Skeletal muscle tissue (tissue), 4 donors: Measurements from ENCODE around the gene CREBBP. TPM values are rescaled to one million over a fixed set of nuclear protein-coding genes. Genes with fewer than 3 reads are reported as not detected.
"Not testable (repeated sequence)": the region's sequence is repeated elsewhere in the genome, so short reads cannot be mapped to it uniquely, and the experiment has no call there.

Experiments used
- H3K27ac ChIP-seq: one replicate; pipeline ENCODE4 v1.7.0; 2013; ENCODE audit warnings: mild to moderate bottlenecking, low read depth, low read length, inconsistent platforms
- H3K27me3 ChIP-seq, 3 donors: one replicate each; pipeline ENCODE4 v1.7.0; 2013; ENCODE audit warnings: low read length in 3 of 3; ENCODE audit not compliant: control insufficient read depth in 3 of 3, insufficient read depth in 3 of 3
- H3K36me3 ChIP-seq, 3 donors: one replicate each; pipeline ENCODE4 v1.7.0; 2013; ENCODE audit warnings: low read length in 3 of 3; ENCODE audit not compliant: control insufficient read depth in 3 of 3, insufficient read depth in 3 of 3
- H3K4me1 ChIP-seq, 3 donors: one replicate each; pipeline ENCODE4 v1.7.0; 2013; ENCODE audit warnings: low read length in 3 of 3, mild to moderate bottlenecking in 3 of 3; ENCODE audit not compliant: control insufficient read depth in 3 of 3, insufficient read depth in 3 of 3
- H3K4me3 ChIP-seq, 3 donors: one replicate each; pipeline ENCODE4 v1.7.0; 2013; ENCODE audit warnings: low read length in 3 of 3
- H3K9ac ChIP-seq, 3 donors: one replicate each; pipeline ENCODE4 v1.7.0; 2013; ENCODE audit warnings: low read length in 3 of 3, mild to moderate bottlenecking in 3 of 3, moderate library complexity in 2 of 3, low read depth in 1 of 3
- H3K9me3 ChIP-seq, 3 donors: one replicate each; pipeline ENCODE4 v1.7.0; 2013; ENCODE audit warnings: low read length in 3 of 3; ENCODE audit not compliant: control insufficient read depth in 3 of 3
- total RNA-seq: library from RNA; depleted of rRNA; stranded (reverse); fragments of >200 nt; gene quantifications from one replicate; pipeline ENCODE4 v1.2.3, GENCODE V29; 2014
- donor health status: Osteomylitis.

CREBBP gene
- total RNA-seq, 1 donor from 2014 or later, result 49.6 TPM

DNA sequence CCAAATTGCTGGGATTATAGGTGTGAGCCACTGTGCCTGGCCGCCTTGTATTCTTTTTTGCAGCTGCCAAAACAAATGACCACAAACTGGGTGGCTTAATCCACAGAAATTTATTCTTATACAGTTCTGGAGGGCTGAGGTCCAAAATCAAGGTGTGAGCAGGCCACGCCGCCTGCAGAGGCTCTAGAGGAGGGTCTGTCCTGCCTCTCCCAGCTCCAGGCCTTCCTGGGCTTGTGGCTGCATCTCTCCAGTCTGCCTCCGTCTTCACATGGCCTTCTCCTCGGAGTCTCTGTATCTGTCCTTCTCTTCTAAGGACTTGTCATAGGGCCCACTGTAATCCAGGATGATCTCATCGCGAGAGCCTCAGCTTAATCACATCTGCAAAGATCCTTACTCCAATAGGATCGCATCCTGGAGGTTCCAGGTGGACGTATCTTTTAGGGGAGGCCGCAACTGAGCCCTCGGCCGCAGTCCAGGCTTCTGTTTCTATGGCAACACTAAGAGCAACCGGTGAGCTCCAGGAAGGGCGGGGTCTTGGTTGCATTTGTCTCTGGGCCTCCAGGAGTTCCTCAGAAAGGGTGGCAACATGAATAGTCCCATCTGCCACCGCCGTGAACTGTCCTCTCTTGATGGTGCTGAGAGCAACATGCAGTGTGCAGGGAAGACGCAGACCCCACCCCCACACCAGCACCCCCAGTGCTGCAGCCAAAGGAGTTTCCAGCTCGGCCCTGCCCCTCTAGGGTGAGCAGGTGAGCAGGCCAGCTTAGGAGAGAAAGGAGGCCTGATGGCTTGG, 29.5 kb upstream of the CREBBP start:
- H3K4me1 ChIP-seq, result no peaks in the 10 kb centered on the region
- no peaks in the 10 kb centered on the region for H3K9me3 ChIP-seq
- no peak overlapping the region for H3K9ac ChIP-seq
- peaks cover 0 to 1% (median 0%) of the 10 kb centered on the region in 3 donors for H3K27me3 ChIP-seq
- H3K27ac ChIP-seq, result no peak overlapping the region
- H3K36me3 ChIP-seq, result no peaks in the 10 kb centered on the region
- H3K4me3 ChIP-seq, result no peak overlapping the region

DNA sequence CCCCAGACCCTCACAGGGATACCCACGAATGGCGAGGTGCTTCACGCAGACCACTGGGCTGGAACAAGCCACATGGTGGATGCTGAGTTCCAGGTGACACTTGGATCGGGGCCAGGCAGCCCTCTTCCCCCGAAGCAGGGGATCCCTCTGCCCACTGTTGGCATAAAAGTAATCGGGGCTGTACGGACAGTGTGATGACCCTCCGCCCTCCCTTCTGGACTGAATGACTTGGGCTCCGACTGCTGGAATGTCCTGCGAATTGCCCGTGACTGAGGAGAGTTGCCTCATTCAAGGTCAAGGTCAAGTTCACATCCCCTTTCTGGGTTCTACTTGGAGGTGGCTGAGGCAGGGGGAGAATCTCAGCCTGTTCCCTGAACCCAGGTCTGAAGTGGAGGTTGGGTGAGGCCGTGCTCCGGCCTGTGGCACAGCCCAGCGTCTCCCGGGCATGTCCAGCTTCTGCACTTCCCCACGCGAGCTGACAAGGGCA, 28.5 kb upstream of the CREBBP start:
- Histone ChIP-seq H3K9me3 (no peaks in the 10 kb centered on the region), H3K4me1 (no peaks in the 10 kb centered on the region), H3K27ac (no peak overlapping the region), H3K36me3 (no peaks in the 10 kb centered on the region), H3K27me3 (no peaks in the 10 kb centered on the region), H3K4me3 (no peak overlapping the region), H3K9ac (no peak overlapping the region)

DNA sequence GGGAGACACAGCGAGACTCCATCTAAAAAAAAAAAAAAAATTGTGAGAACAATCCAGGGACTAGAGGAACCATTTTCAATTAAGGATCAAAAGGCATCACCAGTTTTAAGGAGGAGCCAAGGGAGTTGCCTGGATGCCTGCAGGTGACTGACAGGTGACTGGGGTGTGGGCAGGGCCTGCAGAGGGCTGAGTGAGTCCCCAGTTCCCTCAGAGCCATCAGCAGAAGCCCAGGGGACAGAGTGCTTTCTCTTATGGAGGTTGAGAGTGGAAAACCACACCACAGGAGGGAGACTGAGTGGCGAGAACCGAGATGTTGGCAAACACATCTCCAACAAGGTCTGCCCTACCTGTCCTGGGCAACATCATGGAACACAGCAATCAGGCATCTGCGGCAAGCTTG, 27.1 kb upstream of the CREBBP start:
- no peak overlapping the region for H3K4me3 ChIP-seq
- H3K9ac ChIP-seq, result no peak overlapping the region
- no peaks in the 10 kb centered on the region for H3K27me3 ChIP-seq
- no peaks in the 10 kb centered on the region for H3K36me3 ChIP-seq
- no peaks in the 10 kb centered on the region for H3K9me3 ChIP-seq
- no peak overlapping the region for H3K27ac ChIP-seq
- H3K4me1 ChIP-seq, result peaks cover 6 to 10% (median 8%) of the 10 kb centered on the region in 3 donors

DNA sequence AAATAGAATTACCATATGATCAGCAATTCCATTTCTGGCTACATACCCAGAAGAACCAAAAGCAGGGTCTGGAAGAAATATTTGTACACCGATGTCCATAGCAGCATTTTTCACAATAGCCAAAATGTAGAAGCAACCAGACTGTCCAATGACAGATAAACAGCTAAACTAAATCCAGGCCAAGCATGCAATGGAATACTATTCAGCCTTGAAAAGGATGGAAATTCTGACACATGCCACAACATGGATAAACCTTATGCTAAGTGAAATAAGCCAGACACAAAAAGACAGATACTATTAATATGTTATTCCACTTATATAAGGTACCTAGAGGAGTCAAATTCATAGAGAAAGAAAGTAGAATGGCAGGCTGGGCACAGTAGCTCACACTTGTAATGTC, 25.9 kb upstream of the CREBBP start:
- Histone ChIP-seq H3K4me3 (no peak overlapping the region), H3K4me1 (peaks cover 8 to 12% (median 9%) of the 10 kb centered on the region in 3 donors), H3K27ac (no peak overlapping the region), H3K9me3 (no peaks in the 10 kb centered on the region), H3K27me3 (no peaks in the 10 kb centered on the region), H3K9ac (no peak overlapping the region), H3K36me3 (no peaks in the 10 kb centered on the region)

DNA sequence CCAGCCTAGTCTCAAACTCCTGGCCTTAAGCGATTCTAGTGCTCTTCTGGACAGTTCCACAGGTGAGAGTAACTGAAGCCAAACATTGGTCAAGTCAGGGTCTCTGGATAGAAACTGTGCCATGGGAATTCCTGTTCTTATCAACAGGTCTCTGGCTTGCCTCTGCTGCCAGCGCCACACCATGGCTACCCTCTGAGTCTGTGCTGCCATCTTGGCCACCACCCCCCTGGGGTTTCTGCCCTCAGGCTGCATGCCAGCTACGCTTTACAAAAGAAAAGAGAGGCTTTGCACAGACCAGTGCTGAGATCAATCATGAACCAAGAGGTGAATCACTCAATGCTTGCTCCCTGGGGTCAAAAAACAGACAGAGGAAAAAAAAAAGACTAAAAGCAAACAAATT, 24.4 kb upstream of the CREBBP start:
- no peaks in the 10 kb centered on the region for H3K9me3 ChIP-seq
- no peak overlapping the region for H3K9ac ChIP-seq
- no peak overlapping the region for H3K4me3 ChIP-seq
- no peaks in the 10 kb centered on the region for H3K36me3 ChIP-seq
- no peaks in the 10 kb centered on the region for H3K27me3 ChIP-seq
- H3K27ac ChIP-seq, result no peak overlapping the region
- peaks cover 8 to 12% (median 9%) of the 10 kb centered on the region in 3 donors for H3K4me1 ChIP-seq

DNA sequence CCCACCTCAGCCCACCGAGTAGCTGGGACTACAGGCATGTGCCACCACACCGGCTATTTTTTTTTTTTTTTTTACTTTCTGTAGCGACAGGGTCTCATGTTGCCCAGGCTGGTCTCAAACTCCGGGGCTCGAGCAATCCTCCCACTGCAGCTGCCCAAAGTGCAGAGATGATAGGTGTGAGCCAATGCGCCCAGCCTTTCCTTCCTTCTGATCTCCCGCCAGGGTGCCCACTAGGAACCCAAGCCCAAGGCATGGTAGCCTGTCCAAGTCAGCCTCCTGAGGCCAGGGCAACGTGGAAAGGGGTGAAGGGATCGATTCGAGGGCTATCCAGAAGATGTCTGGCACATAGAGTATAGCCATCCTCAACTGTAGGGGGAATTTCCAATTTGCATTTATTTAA, 9.6 kb upstream of the CREBBP start:
- Histone ChIP-seq H3K27ac (no peak overlapping the region), H3K27me3 (peaks cover 0 to 2% (median 0%) of the 10 kb centered on the region in 3 donors), H3K36me3 (no peaks in the 10 kb centered on the region), H3K4me3 (no peak overlapping the region), H3K4me1 (no peaks in the 10 kb centered on the region), H3K9me3 (no peaks in the 10 kb centered on the region), H3K9ac (no peak overlapping the region)

DNA sequence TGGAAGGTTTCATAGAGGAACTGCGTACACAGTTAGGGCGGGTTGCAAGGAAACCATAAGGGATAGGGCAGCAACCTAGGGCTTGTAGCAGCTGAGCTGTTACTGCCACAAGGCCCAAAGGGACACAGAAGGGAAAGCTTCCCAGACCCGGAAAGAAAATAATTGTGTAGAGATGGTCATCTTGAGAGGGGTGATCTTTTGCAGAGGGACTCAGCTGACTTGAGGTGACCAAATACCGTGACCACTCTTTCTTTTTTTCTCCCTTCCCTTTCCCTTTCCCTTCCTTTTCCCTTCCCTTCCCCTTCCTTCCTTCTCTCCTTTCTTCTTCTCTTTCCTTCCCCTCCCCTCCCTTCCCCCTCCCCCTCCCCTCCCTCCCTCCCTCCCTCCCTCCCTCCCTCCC, 8.5 kb upstream of the CREBBP start:
- Histone ChIP-seq H3K27ac (no peak overlapping the region), H3K4me1 (no peaks in the 10 kb centered on the region), H3K9me3 (no peaks in the 10 kb centered on the region), H3K27me3 (peaks cover 0 to 2% (median 0%) of the 10 kb centered on the region in 3 donors), H3K9ac (no peak overlapping the region), H3K36me3 (no peaks in the 10 kb centered on the region), H3K4me3 (no peak overlapping the region)

DNA sequence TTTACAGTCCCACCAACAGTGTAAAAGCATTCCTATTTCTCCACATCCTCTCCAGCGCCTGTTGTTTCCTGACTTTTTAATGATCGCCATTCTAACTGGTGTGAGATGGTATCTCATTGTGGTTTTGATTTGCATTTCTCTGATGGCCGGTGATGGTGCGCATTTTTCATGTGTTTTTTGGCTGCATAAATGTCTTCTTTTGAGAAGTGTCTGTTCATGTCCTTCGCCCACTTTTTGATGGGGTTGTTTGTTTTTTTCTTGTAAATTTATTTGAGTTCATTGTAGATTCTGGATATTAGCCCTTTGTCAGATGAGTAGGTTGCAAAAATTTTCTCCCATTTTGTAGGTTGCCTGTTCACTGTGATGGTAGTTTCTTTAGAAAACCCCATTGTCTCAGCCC, 5.5 kb upstream of the CREBBP start:
- not testable (repeated sequence) for H3K36me3 ChIP-seq, H3K27me3 ChIP-seq, H3K9ac ChIP-seq, H3K27ac ChIP-seq, H3K4me1 ChIP-seq, H3K4me3 ChIP-seq, H3K9me3 ChIP-seq

DNA sequence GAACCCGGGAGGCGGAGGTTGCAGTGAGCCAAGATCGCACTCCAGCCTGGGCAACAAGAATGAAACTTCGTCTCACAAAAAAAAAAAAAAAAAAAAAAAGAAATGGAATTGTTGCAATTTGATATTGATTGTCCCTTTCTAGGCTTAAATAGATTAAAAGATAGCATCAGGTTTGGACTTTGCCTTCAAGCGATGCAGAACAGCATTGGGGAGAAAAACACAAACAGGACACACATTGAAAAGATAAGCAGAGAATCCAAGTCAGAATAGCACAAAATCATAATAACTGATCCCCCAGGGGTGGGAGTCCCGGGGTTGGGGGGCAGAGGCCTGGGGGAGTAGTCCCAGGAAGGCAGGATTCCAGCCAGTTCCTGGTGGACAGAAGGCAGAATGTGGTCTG, 3.9 kb upstream of the CREBBP start:
- no peak overlapping the region for H3K27ac ChIP-seq
- H3K4me3 ChIP-seq, result no peak overlapping the region
- no peaks in the 10 kb centered on the region for H3K27me3 ChIP-seq
- no peaks in the 10 kb centered on the region for H3K9me3 ChIP-seq
- H3K36me3 ChIP-seq, result peaks cover 0 to 1% (median 0%) of the 10 kb centered on the region in 3 donors
- peaks cover 3 to 5% (median 4%) of the 10 kb centered on the region in 3 donors for H3K4me1 ChIP-seq
- no peak overlapping the region for H3K9ac ChIP-seq

DNA sequence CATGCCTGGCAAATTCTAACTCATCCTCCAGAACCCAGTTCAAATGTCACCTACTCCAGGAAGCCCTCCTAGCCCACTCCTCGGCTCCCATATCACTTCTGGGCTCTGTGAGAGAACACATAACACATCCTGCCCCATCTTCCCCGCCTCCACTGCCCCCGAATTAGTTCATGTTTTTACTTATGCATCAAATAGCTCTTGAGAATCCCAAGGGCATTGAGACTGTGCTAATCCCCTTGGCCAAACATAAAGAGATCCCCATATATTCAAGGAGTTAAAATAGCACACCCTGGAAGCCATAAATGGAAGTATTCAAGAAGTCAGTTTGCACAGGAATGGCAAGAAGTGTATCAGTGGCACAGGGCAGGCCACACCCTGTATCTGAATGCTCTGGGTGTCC, 2.0 kb upstream of the CREBBP start:
- no peak overlapping the region for H3K4me3 ChIP-seq
- H3K9me3 ChIP-seq, result no peaks in the 10 kb centered on the region
- H3K9ac ChIP-seq, result no peak overlapping the region
- no peak overlapping the region for H3K27ac ChIP-seq
- peaks cover 13 to 22% (median 22%) of the 10 kb centered on the region in 3 donors for H3K4me1 ChIP-seq
- peaks cover 0 to 4% (median 0%) of the 10 kb centered on the region in 3 donors for H3K36me3 ChIP-seq
- H3K27me3 ChIP-seq, result no peaks in the 10 kb centered on the region
